Pulmonary artery endothelial cell (primary cell): ENCODE measurements around the gene HSFX4. TPM values are rescaled to one million over a fixed set of nuclear protein-coding genes. Genes with fewer than 3 reads are reported as not detected.

ENCODE experiments used
- total RNA-seq: library from RNA; depleted of rRNA; stranded (reverse); fragments of >200 nt; gene quantifications from 2 replicates; pipeline ENCODE4 v1.2.3, GENCODE V29; 2014

The HSFX4 gene
- total RNA-seq, 1 donor from 2014 or later = not detected

Other genes with a start within 250 kb of the HSFX4 start
- not detected in 2 replicates for gene MAGEA11, start 217.5 kb upstream of the HSFX4 start, total RNA-seq
- 0.28 and 0.40 TPM in 2 replicates for gene HSFX1, start 155.5 kb upstream of the HSFX4 start, total RNA-seq
- not detected in 2 replicates for gene MAGEA9, start 147.6 kb upstream of the HSFX4 start, total RNA-seq
- gene MAGEA8, start 48.4 kb upstream of the HSFX4 start, total RNA-seq = not detected in 2 replicates
- gene EOLA2, start 8.9 kb downstream of the HSFX4 start, total RNA-seq = 26.3 and 29.3 TPM in 2 replicates